Measurements from ENCODE around the gene RASSF5. TPM values are rescaled to one million over a fixed set of nuclear protein-coding genes. Genes with fewer than 3 reads are reported as not detected.
"Not testable (repeated sequence)": the region's sequence is repeated elsewhere in the genome, so short reads cannot be mapped to it uniquely, and the experiment has no call there.

The RASSF5 gene
- total and polyA plus RNA-seq, 2 experiments from 2014 or later, result 1.6 to 2.0 TPM

DNA sequence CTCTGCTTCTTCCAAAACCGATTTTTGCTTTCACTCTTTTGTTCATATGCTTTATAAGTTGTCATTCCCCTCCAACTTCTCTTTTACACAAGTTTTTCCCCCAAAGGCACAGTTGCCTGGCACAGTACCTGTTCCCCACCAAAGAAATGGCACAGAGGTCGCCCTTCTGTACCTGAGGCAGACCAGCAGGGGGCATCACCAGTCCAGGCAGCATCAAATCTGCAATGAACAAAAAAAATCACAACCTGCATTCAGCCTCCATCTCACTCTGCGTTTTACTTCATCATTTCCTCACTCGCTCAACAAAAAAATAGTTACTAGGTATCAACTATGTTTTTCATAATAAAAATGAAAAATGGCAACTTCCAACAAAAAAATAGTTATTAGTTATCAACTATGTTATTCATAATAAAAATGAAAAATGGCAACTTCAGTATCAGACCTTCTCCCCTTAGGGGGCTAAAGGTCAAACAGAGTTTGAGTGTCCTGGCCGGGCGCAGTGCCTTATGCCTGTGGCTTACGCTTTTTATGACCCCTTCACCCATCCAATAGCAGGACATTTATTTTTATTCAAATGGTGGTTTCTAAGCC lies 100.9 kb downstream of the RASSF5 start:
- no peak overlapping the region for H3K4me3 ChIP-seq
- no peaks in the 10 kb centered on the region for H3K9me3 ChIP-seq (ENCODE audit: low read depth)
- H4K20me1 ChIP-seq (ENCODE audit: insufficient read depth, poor library complexity, severe bottlenecking), result no peaks in the 10 kb centered on the region
- peak; percentile 62 for DNase-seq (ENCODE audit: low spot score)
- TF ChIP-seq, protein P1, sequence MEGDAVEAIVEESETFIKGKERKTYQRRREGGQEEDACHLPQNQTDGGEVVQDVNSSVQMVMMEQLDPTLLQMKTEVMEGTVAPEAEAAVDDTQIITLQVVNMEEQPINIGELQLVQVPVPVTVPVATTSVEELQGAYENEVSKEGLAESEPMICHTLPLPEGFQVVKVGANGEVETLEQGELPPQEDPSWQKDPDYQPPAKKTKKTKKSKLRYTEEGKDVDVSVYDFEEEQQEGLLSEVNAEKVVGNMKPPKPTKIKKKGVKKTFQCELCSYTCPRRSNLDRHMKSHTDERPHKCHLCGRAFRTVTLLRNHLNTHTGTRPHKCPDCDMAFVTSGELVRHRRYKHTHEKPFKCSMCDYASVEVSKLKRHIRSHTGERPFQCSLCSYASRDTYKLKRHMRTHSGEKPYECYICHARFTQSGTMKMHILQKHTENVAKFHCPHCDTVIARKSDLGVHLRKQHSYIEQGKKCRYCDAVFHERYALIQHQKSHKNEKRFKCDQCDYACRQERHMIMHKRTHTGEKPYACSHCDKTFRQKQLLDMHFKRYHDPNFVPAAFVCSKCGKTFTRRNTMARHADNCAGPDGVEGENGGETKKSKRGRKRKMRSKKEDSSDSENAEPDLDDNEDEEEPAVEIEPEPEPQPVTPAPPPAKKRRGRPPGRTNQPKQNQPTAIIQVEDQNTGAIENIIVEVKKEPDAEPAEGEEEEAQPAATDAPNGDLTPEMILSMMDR (IDR thresholded peaks at IDR 0.05; ENCODE audit: poor library complexity), result peak; percentile 62
- no peak for TF ChIP-seq EZH2phosphoT487 (IDR thresholded peaks at IDR 0.05; ENCODE audit: low read depth, severe bottlenecking, unreplicated experiment)
- H3K4me2 ChIP-seq, result no peak overlapping the region
- H3K27me3 ChIP-seq, result no peaks in the 10 kb centered on the region
- no peaks in the 10 kb centered on the region for H3K9me2 ChIP-seq (replicated peaks; ENCODE audit: insufficient read depth)
- H3K27ac ChIP-seq, result no peak overlapping the region
- peaks cover 5% of the 10 kb centered on the region for H3K4me1 ChIP-seq (ENCODE audit: insufficient read depth)
- H3K79me2 ChIP-seq, result peaks cover 13% of the 10 kb centered on the region
- 83% methylated on average over 7 of the region's 7 CpGs for whole genome bisulfite sequencing (ENCODE audit: low lambda C conversion rate, missing lambda C conversion rate)
- no peak overlapping the region for H2AFZ ChIP-seq
- no peaks in the 10 kb centered on the region for H3K36me3 ChIP-seq (replicated peaks; ENCODE audit: insufficient read depth, low read depth)

DNA sequence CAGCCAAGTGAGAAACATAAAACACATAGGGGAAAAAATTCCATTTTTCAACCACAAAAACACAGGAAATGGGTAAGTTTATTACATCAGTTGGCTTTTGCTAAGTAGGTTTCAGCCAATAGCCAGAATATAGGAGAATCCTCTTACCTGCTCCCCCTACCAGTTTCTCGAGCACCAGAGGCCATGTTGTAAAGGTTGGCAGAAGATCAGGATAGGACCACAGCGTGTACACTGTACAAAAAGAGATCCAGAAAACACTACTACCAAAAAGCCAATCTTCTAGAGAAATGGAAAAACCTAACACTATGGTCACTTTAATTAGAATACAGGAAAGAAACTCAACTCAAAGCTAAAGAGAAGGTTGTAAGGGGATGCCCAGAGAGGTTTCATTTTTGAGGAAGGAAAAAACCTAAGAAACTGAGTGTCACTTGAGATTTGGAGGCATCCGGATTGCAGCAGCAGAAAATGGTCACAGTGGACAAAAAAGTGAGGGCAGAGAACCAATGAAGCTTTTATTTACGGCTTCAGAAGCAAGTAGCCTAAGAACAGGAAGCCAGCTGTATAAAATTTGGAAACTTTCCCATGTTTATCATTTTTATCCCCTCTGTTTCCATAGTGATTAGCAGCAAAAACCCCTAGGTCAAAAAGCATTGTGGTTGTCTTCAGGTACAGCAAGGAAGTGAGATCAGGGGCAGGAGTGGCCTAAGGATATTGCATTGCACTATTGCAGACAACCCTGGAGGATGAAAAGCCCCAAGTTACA lies 102.1 kb downstream of the RASSF5 start:
- H2AFZ ChIP-seq, result no peak overlapping the region
- no peaks in the 10 kb centered on the region for H4K20me1 ChIP-seq (ENCODE audit: insufficient read depth, poor library complexity, severe bottlenecking)
- H3K27me3 ChIP-seq, result no peaks in the 10 kb centered on the region
- peaks cover 5% of the 10 kb centered on the region for H3K4me1 ChIP-seq (ENCODE audit: insufficient read depth)
- no peak for DNase-seq (ENCODE audit: low spot score)
- no peaks in the 10 kb centered on the region for H3K9me3 ChIP-seq (ENCODE audit: low read depth)
- no peaks in the 10 kb centered on the region for H3K36me3 ChIP-seq (replicated peaks; ENCODE audit: insufficient read depth, low read depth)
- WGBS (ENCODE audit: low lambda C conversion rate, missing lambda C conversion rate), result 94% methylated on average over 4 of the region's 4 CpGs
- H3K27ac ChIP-seq, result no peak overlapping the region
- no peak overlapping the region for H3K4me2 ChIP-seq
- H3K9me2 ChIP-seq (replicated peaks; ENCODE audit: insufficient read depth), result no peaks in the 10 kb centered on the region
- H3K4me3 ChIP-seq, result no peak overlapping the region
- H3K79me2 ChIP-seq, result peaks cover 13% of the 10 kb centered on the region
- TF ChIP-seq EZH2phosphoT487 (IDR thresholded peaks at IDR 0.05; ENCODE audit: low read depth, severe bottlenecking, unreplicated experiment) (no peak), EZH2 (IDR thresholded peaks at IDR 0.05; ENCODE audit: borderline replicate concordance) (no peak)
- TF ChIP-seq, protein P1 (IDR thresholded peaks at IDR 0.05; ENCODE audit: poor library complexity), result no peak

DNA sequence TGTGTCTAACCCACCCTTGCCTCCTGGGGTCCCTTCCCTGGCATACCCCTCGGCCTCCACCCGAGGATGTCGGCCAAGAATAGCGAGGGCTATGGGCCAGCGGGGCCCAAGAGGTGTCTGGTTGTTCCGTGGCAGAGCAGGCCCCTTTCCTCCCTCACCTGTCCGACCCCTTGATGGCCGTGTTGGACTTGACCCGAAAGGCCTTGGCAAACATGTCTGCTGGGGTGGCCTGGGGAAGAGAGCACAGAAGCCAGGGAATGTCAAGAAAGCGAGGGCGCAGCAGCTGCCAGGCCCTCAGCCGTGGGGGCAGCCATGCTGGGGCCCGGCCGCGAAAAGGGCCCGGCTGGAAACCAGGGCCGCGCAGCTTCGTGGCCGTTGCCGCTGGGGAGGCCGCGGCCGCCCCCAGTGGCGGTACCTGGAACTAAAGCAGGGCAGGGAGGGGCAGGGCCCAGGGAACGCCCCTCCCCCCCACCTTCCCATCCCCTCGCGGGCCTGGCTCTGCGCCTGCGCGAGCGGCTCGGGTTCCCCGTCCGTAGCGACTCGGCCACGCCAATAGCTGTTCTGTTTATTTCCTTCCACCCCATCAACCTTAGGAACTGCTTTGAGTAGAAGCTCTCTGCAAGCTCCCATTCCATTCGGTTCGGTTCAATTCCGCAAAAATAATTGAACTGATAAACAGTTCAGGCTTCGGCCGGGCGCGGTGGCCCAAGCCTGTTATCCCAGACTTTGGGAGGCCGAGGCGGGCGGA lies 105.0 kb downstream of the RASSF5 start, which contains the start of gene EIF2D:
Gene EIF2D, minus strand, starts transcription at position 337 of the 748 bp plus-strand sequence. Its CDS starts 123 bp downstream, at position 214.
- 13% methylated on average over 42 of the region's 48 CpGs for WGBS (ENCODE audit: low lambda C conversion rate, missing lambda C conversion rate)
- H3K4me3 ChIP-seq, result peak within 1 kb of the TSS; percentile 90
- H3K9me3 ChIP-seq (ENCODE audit: low read depth), result no peaks in the 10 kb centered on the region
- DNase-seq (ENCODE audit: low spot score), result peak; percentile 98
- TF ChIP-seq EZH2 (IDR thresholded peaks at IDR 0.05; ENCODE audit: borderline replicate concordance) (no peak), EZH2phosphoT487 (IDR thresholded peaks at IDR 0.05; ENCODE audit: low read depth, severe bottlenecking, unreplicated experiment) (no peak)
- TF ChIP-seq, protein P1 (IDR thresholded peaks at IDR 0.05; ENCODE audit: poor library complexity), result peak; percentile 94
- H3K79me2 ChIP-seq, result peaks cover 13% of the 10 kb centered on the region
- H3K4me1 ChIP-seq (ENCODE audit: insufficient read depth), result peaks cover 5% of the 10 kb centered on the region
- peak within 1 kb of the TSS; percentile 98 for H3K27ac ChIP-seq
- peak within 1 kb of the TSS; percentile 91 for H3K4me2 ChIP-seq
- no peaks in the 10 kb centered on the region for H3K9me2 ChIP-seq (replicated peaks; ENCODE audit: insufficient read depth)
- H2AFZ ChIP-seq, result peak within 1 kb of the TSS; percentile 93
- H4K20me1 ChIP-seq (ENCODE audit: insufficient read depth, poor library complexity, severe bottlenecking), result no peaks in the 10 kb centered on the region
- H3K27me3 ChIP-seq, result no peaks in the 10 kb centered on the region
- H3K36me3 ChIP-seq (replicated peaks; ENCODE audit: insufficient read depth, low read depth), result no peaks in the 10 kb centered on the region

DNA sequence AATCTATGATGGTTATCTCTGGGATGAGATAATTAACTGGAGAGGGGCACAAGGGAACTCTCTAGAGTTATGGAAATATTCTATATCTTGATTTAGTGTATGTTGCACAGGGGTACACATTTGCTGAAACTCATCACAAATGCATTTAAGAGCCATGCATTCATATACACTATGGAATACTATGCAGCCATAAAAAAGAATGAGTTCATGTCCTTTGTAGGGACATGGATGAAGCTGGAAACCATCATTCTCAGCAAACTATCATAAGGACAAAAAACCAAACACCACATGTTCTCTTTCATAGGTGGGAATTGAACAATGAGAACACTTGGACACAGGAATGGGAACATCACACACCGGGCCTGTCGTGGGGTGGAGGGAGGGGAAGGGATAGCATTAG lies 119.1 kb downstream of the RASSF5 start:
- 89% methylated on average over 2 of the region's 2 CpGs for WGBS (ENCODE audit: low lambda C conversion rate, missing lambda C conversion rate)
- not testable (repeated sequence) for H3K4me1 ChIP-seq (ENCODE audit: insufficient read depth); H3K4me2 ChIP-seq; H3K36me3 ChIP-seq (replicated peaks; ENCODE audit: insufficient read depth, low read depth); H3K9me2 ChIP-seq (replicated peaks; ENCODE audit: insufficient read depth); DNase-seq (ENCODE audit: low spot score); H2AFZ ChIP-seq; H3K9me3 ChIP-seq (ENCODE audit: low read depth); H3K4me3 ChIP-seq; H3K79me2 ChIP-seq; H4K20me1 ChIP-seq (ENCODE audit: insufficient read depth, poor library complexity, severe bottlenecking); H3K27ac ChIP-seq; H3K27me3 ChIP-seq

Data from hepatocyte (in vitro differentiated cells).